RWPE2 (cell line): ENCODE measurements around the gene ASXL3.

Experiments used
- ATAC-seq: fragments of 200-7000 bp; cut with Tn5 transposase; 3 replicates; pipeline ENCODE4 v1.9.1; 2021; ENCODE audit warnings: low read depth
- DNase-seq: peaks from one replicate; pipeline ENCODE4 v3.0.0-alpha.2; 2020; ENCODE audit warnings: low spot score
- H3K27ac ChIP-seq: fragments of 450-650 bp; 2 replicates; pipeline ENCODE4 v1.5.1; 2017; ENCODE audit warnings: mild to moderate bottlenecking; ENCODE audit not compliant: poor library complexity, severe bottlenecking
- H3K27me3 ChIP-seq: fragments of 250-450 bp; sonication (Bioruptor Pico); 2 replicates; pipeline ENCODE4 v1.5.1; 2021; ENCODE audit warnings: mild to moderate bottlenecking, moderate library complexity; ENCODE audit not compliant: insufficient read depth, poor library complexity, severe bottlenecking
- H3K36me3 ChIP-seq: fragments of 250-450 bp; sonication (Bioruptor Pico); 2 replicates; pipeline ENCODE4 v1.5.1; 2020; ENCODE audit warnings: low read depth, mild to moderate bottlenecking, moderate library complexity
- H3K4me1 ChIP-seq: fragments of 250-450 bp; sonication (Bioruptor Pico); 2 replicates; pipeline ENCODE4 v1.5.1; 2021; ENCODE audit warnings: mild to moderate bottlenecking, moderate library complexity; ENCODE audit not compliant: insufficient read depth, poor library complexity, severe bottlenecking
- H3K4me3 ChIP-seq: fragments of 250-450 bp; sonication (Bioruptor Pico); 2 replicates; pipeline ENCODE4 v1.5.1; 2021; ENCODE audit warnings: mild to moderate bottlenecking, moderate library complexity; ENCODE audit not compliant: severe bottlenecking
- H3K9me3 ChIP-seq: fragments of 250-450 bp; sonication (Bioruptor Pico); 2 replicates; pipeline ENCODE4 v1.5.1; 2021; ENCODE audit warnings: mild to moderate bottlenecking, moderate library complexity; ENCODE audit not compliant: severe bottlenecking
- CTCF ChIP-seq: fragments of 450-650 bp; IDR thresholded peaks from one replicate; pipeline ENCODE4 v1.5.1; 2017; ENCODE audit warnings: mild to moderate bottlenecking, moderate library complexity; ENCODE audit not compliant: poor library complexity, severe bottlenecking

ASXL3 gene

GRCh38 chr18:33745871-33746545 lies 168.0 kb downstream of the ASXL3 start:
- DNase-seq = no peak
- H3K36me3 ChIP-seq = no peaks in the 10 kb centered on the region

GRCh38 chr18:33749834-33750233 lies 171.8 kb downstream of the ASXL3 start:
- H3K4me3 ChIP-seq = no peak overlapping the region
- H3K36me3 ChIP-seq = no peaks in the 10 kb centered on the region
- no peaks in the 10 kb centered on the region for H3K4me1 ChIP-seq
- no peak for DNase-seq
- ATAC-seq = no peak
- no peak for TF ChIP-seq CTCF
- no peak overlapping the region for H3K27ac ChIP-seq
- peaks cover 15% of the 10 kb centered on the region for H3K27me3 ChIP-seq
- H3K9me3 ChIP-seq = no peaks in the 10 kb centered on the region

More at GRCh38 chr18:33745871-33746545, 168.0 kb downstream of the ASXL3 start:
- Histone ChIP-seq H3K4me1 (no peaks in the 10 kb centered on the region), H3K9me3 (no peaks in the 10 kb centered on the region), H3K4me3 (no peak overlapping the region), H3K27ac (no peak overlapping the region), H3K27me3 (no peaks in the 10 kb centered on the region)
- ATAC-seq = no peak
- no peak for TF ChIP-seq CTCF

- no peak for TF ChIP-seq CTCF
Measured at GRCh38 chr18:33750366-33750765, 172.3 kb downstream of the ASXL3 start.

GRCh38 chr18:33751613-33752221 lies 173.7 kb downstream of the ASXL3 start:
- no peaks in the 10 kb centered on the region for H3K36me3 ChIP-seq
- H3K4me1 ChIP-seq = peaks cover 9% of the 10 kb centered on the region
- TF ChIP-seq CTCF = peak; percentile 68
- peaks cover 19% of the 10 kb centered on the region for H3K27me3 ChIP-seq
- no peak for ATAC-seq
- no peaks in the 10 kb centered on the region for H3K9me3 ChIP-seq
- no peak overlapping the region for H3K27ac ChIP-seq
- H3K4me3 ChIP-seq = no peak overlapping the region
- DNase-seq = no peak

More at GRCh38 chr18:33750366-33750765, 172.3 kb downstream of the ASXL3 start:
- DNase-seq (no peak), ATAC-seq (no peak)
- H3K27me3 ChIP-seq = peaks cover 15% of the 10 kb centered on the region
- H3K4me3 ChIP-seq = no peak overlapping the region
- no peaks in the 10 kb centered on the region for H3K36me3 ChIP-seq
- no peaks in the 10 kb centered on the region for H3K9me3 ChIP-seq
- H3K27ac ChIP-seq = no peak overlapping the region
- no peaks in the 10 kb centered on the region for H3K4me1 ChIP-seq

DNA sequence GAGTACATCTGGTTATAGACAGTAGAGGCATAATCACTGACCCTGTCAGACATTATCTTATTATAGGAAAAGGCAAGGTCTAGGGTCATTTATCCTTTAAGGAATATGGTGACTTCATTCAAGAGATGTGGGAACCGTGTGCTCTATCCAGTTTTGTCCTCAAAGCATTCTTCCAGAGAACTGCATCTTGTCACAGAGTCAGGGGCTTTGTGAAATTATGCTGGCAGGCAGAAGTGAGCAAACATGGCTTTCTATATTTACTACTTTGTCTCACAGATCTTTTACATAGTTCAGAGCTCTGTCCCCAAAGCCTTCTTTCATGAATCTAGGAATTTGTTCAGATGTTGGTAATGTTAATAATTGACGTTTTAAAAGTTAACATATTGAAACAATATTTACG lies 177.4 kb downstream of the ASXL3 start:
- Histone ChIP-seq H3K27ac (no peak overlapping the region), H3K4me3 (no peak overlapping the region), H3K27me3 (peaks cover 19% of the 10 kb centered on the region), H3K9me3 (no peaks in the 10 kb centered on the region), H3K4me1 (peaks cover 12% of the 10 kb centered on the region), H3K36me3 (no peaks in the 10 kb centered on the region)
- DNase-seq = no peak
- ATAC-seq = no peak
- no peak for TF ChIP-seq CTCF
